SU-DHL-6 (cell line): ENCODE data around the gene DPPA3.

Source experiments
- H2AFZ ChIP-seq: fragments of 200-600 bp; sonication (generic); 2 replicates; pipeline ENCODE4 v1.6.1; 2014; ENCODE audit warnings: low read depth, mild to moderate bottlenecking, moderate library complexity, mixed read lengths, antibody characterized with exemption, low read length; ENCODE audit not compliant: severe bottlenecking
- H3F3A ChIP-seq: fragments of 200-600 bp; shearing (Covaris generic); 2 replicates; pipeline ENCODE4 v1.6.0; 2016; ENCODE audit warnings: antibody characterized with exemption, mild to moderate bottlenecking; ENCODE audit not compliant: insufficient read depth
- H3K27ac ChIP-seq: fragments of 200-600 bp; sonication (generic); 2 replicates; pipeline ENCODE4 v1.5.1; 2016; ENCODE audit warnings: low read depth, mild to moderate bottlenecking, low read length, moderate library complexity, mixed read lengths
- H3K27me3 ChIP-seq: fragments of 200-600 bp; sonication (generic), shearing (Covaris generic); 2 replicates; pipeline ENCODE4 v1.6.0; 2014; ENCODE audit warnings: mild to moderate bottlenecking, low read length
- H3K36me3 ChIP-seq: fragments of 200-600 bp; sonication (generic); 2 replicates; pipeline ENCODE4 v1.6.1; 2014; ENCODE audit warnings: mild to moderate bottlenecking, low read length, mixed read lengths
- H3K4me2 ChIP-seq: fragments of 300-600, 200-600 bp; shearing (Covaris generic), sonication (generic); 2 replicates; pipeline ENCODE4 v1.6.0; 2014; ENCODE audit warnings: low read length, low read depth, mild to moderate bottlenecking; ENCODE audit not compliant: poor library complexity, severe bottlenecking
- H3K4me3 ChIP-seq: fragments of 200-600 bp; sonication (generic); 2 replicates; pipeline ENCODE4 v1.5.1; 2014; ENCODE audit warnings: antibody characterized with exemption, low read length, mild to moderate bottlenecking, mixed read lengths; ENCODE audit not compliant: insufficient read depth, poor library complexity, severe bottlenecking
- H3K79me2 ChIP-seq: fragments of 200-600 bp; sonication (generic); 2 replicates; pipeline ENCODE4 v1.6.1; 2014; ENCODE audit warnings: mild to moderate bottlenecking, low read length, moderate library complexity; ENCODE audit not compliant: insufficient read depth
- H3K9ac ChIP-seq: fragments of 200-600 bp; sonication (generic); 2 replicates; pipeline ENCODE4 v1.7.0; 2014; ENCODE audit warnings: mild to moderate bottlenecking, low read length
- H3K9me2 ChIP-seq: fragments of 200-600 bp; sonication (generic); replicated peaks from 2 replicates; pipeline ENCODE4 v1.6.1; 2014; ENCODE audit warnings: low read length; ENCODE audit not compliant: insufficient read depth
- H3K9me3 ChIP-seq: fragments of 200-600 bp; sonication (generic); 2 replicates; pipeline ENCODE4 v1.6.1; 2014; ENCODE audit warnings: low read length, mixed read lengths; ENCODE audit not compliant: insufficient read depth
- H4K20me1 ChIP-seq: fragments of 200-600 bp; sonication (generic); 2 replicates; pipeline ENCODE4 v1.6.1; 2014; ENCODE audit warnings: low read depth, mild to moderate bottlenecking, antibody characterized with exemption, low read length, moderate library complexity, mixed read lengths
- CTCF ChIP-seq: fragments of 200-600 bp; sonication (generic); IDR thresholded peaks from one replicate; pipeline ENCODE4 v1.5.1; 2017; ENCODE audit warnings: antibody characterized with exemption, mild to moderate bottlenecking, low read length, moderate library complexity; ENCODE audit not compliant: insufficient read depth, poor library complexity, severe bottlenecking
- EZH2phosphoT487 ChIP-seq: fragments of 200-600 bp; sonication (generic), shearing (Covaris generic); conservative IDR thresholded peaks from 2 replicates; pipeline ENCODE4 v1.6.1; 2018; ENCODE audit warnings: mild to moderate bottlenecking, antibody characterized with exemption, low read length, moderate library complexity, mixed read lengths

DPPA3 gene

GRCh38 chr12:7711133-7711532 is at the start of gene DPPA3:
DPPA3 (plus strand) TSS chr12:7711433; CDS start chr12:7711571, 138 bp downstream.
- Histone ChIP-seq H3K79me2 (no peaks in the 10 kb centered on the region), H3K4me3 (no peak within 1 kb of the TSS), H3K36me3 (no peaks in the 10 kb centered on the region), H4K20me1 (no peaks in the 10 kb centered on the region), H2AFZ (no peak within 1 kb of the TSS), H3K27me3 (no peaks in the 10 kb centered on the region), H3K9me2 (no peaks in the 10 kb centered on the region), H3K9me3 (no peaks in the 10 kb centered on the region), H3K4me2 (no peak within 1 kb of the TSS), H3K27ac (no peak within 1 kb of the TSS), H3F3A (no peaks in the 10 kb centered on the region), H3K9ac (no peak within 1 kb of the TSS)
- TF ChIP-seq EZH2phosphoT487 (no peak), CTCF (no peak)

- Histone ChIP-seq H2AFZ (no peak overlapping the region), H3K27me3 (no peaks in the 10 kb centered on the region), H3K4me2 (no peak overlapping the region), H4K20me1 (no peaks in the 10 kb centered on the region), H3K36me3 (no peaks in the 10 kb centered on the region), H3K79me2 (no peaks in the 10 kb centered on the region), H3K9me3 (no peaks in the 10 kb centered on the region), H3K9ac (no peak overlapping the region), H3K27ac (no peak overlapping the region), H3K9me2 (no peaks in the 10 kb centered on the region), H3K4me3 (no peak overlapping the region), H3F3A (no peaks in the 10 kb centered on the region)
- TF ChIP-seq CTCF: no peak
- no peak for TF ChIP-seq EZH2phosphoT487
Observed at GRCh38 chr12:7661741-7662140, 49.5 kb upstream of the DPPA3 start.

GRCh38 chr12:7666595-7666994 is 44.6 kb upstream of the DPPA3 start:
- TF ChIP-seq CTCF (no peak), EZH2phosphoT487 (no peak)
- Histone ChIP-seq H3K4me2 (no peak overlapping the region), H3K79me2 (no peaks in the 10 kb centered on the region), H3K9ac (no peak overlapping the region), H2AFZ (no peak overlapping the region), H3K9me3 (no peaks in the 10 kb centered on the region), H3K27me3 (no peaks in the 10 kb centered on the region), H3K9me2 (no peaks in the 10 kb centered on the region), H3K27ac (no peak overlapping the region), H3K36me3 (no peaks in the 10 kb centered on the region), H4K20me1 (no peaks in the 10 kb centered on the region), H3F3A (no peaks in the 10 kb centered on the region), H3K4me3 (no peak overlapping the region)
